Amygdala (tissue), 56 donors: ENCODE data around the gene GARIN5A.

Source experiments
- DNase-seq, 56 donors: peaks; one replicate each; lab custom pipeline; 2025; lab: John Stamatoyannopoulos, UW

The GARIN5A gene

DNA sequence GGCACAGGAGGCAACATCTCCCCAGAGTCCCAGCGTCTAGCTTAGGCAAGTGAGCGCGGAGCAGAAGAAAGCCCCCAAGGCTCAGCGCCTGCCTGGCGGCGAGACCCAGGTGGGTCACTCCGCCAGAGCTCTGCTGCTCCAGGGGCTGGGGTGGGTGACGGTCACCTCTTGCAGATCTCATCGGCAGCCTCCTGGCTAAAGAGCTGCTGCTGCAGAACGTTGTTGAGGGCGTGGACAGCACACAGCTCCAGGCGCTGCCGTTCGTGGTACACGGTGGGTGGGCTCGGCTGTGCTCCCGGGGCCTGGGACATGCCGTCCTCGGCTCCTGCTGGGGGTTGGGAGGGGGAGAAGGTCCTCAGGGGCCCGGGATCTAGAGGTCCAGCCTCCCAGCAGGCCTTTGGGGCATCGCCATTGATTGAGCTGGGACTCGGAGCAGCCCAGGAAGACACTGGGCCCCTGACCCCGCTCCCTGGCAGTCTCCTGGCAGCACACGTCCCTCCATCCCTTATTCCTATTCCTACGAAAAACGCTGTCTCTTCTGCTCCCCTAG lies 33.5 kb upstream of the GARIN5A start:
- peak in 11 of 56 donors; percentile 21 to 67 (median 39) for DNase-seq

DNA sequence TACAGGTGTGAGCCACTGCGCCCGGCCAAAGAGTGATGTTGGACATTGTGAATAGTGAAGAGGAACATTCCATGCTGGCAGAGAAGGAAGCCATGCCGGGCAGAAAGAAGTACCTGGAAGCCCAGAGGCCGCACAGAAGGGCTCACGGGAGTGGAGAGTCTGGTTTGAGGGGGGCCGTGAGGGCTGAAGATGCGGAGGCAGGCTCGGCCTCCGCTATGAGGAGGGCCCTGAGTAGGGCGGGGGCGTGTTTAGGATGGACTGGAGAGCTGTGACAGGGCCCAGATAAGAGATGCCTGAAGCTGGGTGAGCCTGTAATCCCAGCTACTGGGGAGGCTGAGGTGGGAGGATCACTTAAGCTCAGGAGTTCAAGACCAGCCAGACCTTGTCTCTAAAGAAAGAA lies 32.7 kb upstream of the GARIN5A start:
- DNase-seq: no peak

DNA sequence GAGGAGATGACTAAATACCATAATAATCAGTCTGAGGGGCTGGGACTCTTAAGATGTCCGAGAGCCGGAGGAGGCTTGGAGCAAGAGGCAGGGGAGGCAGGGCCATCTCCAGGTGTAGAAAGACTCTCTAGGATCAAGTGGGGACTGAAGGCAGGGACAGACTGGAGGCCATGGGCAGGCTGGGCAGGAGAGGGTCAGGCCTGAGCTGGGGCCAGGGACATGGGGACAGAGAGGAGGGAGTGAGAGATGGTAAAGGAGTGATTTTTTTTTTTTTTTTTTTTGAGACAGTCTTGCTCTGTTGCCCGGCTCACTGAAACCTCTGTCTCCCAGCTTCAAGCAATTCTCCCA lies 32.2 kb upstream of the GARIN5A start:
- DNase-seq: no peak

- DNase-seq: no peak
Observed at GRCh38 chr19:50507376-50507775, 30.7 kb upstream of the GARIN5A start.

- DNase-seq: no peak
Observed at GRCh38 chr19:50506700-50507099, 30.1 kb upstream of the GARIN5A start.

DNA sequence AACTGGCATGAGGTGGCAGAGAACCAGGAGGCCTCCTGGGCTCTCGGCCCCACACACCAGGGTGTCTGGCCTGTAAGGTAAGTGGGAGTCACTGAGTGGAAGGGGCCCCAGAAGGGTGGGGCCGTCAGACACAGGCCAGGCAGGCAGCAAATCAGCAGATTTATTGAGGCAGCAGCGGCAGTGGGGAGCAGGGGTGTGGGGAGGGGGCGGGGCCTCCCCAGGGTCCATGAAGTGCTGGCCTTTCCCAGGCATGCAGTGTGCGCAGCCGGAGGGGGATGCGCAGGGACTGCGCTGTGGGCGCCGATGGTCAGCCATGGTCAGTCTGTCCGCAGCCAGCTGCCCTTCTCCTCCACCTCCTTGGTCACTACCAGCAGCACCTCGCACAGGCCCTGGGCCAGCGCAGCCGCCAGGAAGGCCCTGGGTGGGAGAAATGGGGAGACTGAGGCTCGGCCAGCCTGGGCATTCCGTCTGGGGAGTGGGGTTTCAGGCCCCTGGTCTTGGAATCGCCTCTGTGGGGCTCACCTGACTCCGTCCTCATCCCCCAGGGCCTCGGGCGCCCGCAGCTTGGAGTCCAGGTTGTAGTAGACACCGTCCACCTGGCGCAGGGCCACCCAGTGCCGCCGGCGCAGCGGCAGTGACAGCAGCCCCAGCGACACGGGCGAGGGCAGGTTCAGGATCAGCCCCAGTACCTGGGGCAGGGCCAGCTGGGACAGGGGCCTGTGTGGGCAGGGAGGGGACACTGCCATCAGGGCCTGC lies 29.4 kb upstream of the GARIN5A start:
- DNase-seq: no peak

DNA sequence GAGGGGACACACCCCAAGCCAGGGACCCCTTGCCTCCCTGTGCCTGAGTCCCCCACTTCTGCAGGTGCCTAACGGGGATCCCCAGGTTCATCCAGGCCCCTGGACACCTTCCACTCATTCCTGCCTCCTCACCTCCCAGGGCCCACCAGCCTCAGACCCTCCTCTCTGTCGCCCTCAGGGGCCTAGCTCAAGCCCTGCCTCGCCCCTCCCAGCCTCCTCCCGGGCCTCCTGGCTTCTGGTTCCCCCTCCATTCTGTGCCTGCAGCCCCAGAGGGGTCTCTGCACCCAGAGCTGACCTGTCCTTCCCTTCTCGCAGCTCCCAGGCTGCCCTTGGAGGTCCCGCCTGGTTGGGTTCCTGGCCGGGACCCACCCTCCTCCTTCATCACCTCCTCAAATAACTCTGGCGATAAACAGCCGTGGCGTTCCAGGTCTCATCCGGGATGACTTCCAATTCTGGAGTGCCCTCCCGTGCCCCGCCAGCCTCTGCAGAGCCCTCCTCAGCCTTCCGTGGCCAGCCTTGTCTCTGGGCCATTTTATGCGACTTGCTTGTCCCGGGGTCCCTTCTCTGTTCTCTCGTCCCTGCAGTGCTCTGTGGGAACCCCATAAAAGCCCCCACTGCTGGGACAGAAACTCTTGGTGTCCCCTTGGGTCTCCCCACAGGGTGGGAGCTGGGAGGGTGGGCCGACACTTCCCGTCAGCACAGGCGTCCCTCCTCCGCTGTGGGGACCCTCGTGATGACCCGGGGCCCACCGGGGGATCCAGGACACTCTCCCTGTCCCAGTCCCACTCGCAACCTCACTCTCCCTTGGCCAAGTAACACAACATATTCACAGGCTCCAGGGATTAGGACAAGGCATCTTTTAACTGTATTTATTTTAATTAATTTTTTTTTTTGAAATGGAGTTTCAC lies 25.2 kb upstream of the GARIN5A start:
- no peak for DNase-seq

DNA sequence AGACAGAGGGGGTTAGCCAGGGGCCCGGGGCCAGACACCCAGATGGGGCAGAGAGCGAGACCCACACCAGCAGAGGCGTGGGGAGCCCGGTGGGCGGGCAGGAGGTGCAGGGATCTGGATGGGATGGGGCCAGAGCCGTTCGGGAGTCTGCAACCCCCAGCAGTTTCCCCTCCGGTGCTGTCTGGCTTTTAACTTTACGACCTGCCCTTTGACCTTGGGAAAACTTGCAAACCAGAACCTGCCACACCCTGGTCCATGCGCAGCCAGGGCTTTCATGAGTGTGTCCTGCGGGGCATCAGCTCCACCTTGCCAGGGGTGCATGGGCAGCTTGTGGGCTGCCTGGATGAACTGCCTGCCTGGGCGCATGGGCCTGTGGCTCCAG lies 24.5 kb upstream of the GARIN5A start:
- no peak for DNase-seq

- peak in 1 of 56 donors; percentile 72 for DNase-seq
Observed at GRCh38 chr19:50500753-50501151, 24.1 kb upstream of the GARIN5A start.

DNA sequence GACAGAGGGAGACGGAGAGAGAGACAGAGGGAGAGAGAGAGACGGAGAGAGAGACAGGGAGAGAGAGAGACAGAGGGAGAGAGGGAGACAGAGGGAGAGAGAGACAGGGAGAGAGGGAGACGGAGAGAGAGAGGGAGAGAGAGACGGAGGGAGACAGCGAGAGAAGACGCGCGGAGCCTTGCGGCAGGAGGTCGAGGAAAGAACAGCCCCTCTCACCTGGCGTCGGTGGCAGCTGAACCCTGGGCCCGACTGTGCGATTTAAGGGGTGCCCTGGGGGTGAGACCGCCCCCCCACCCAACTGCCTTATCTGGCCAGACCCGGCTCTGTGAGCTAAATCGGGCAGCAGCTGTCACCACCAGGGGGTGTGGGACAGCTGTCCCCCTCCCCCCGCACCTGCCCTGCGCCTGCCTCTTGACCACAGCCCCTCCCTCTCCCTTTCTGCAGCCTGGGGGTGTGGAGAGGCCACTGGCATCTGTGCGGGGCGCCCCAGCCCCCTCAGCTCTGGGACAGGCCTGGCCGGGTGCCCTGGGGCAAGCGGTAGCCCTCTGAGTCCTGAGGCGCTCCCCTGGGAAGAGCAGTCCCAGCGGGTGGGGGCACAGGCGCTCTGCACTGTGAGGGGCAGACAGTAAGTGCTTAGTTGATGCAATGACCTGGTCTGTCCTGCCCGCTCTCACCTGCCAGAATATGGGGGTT lies 23.6 kb upstream of the GARIN5A start:
- DNase-seq: peak in 29 of 56 donors; percentile 16 to 72 (median 43)

DNA sequence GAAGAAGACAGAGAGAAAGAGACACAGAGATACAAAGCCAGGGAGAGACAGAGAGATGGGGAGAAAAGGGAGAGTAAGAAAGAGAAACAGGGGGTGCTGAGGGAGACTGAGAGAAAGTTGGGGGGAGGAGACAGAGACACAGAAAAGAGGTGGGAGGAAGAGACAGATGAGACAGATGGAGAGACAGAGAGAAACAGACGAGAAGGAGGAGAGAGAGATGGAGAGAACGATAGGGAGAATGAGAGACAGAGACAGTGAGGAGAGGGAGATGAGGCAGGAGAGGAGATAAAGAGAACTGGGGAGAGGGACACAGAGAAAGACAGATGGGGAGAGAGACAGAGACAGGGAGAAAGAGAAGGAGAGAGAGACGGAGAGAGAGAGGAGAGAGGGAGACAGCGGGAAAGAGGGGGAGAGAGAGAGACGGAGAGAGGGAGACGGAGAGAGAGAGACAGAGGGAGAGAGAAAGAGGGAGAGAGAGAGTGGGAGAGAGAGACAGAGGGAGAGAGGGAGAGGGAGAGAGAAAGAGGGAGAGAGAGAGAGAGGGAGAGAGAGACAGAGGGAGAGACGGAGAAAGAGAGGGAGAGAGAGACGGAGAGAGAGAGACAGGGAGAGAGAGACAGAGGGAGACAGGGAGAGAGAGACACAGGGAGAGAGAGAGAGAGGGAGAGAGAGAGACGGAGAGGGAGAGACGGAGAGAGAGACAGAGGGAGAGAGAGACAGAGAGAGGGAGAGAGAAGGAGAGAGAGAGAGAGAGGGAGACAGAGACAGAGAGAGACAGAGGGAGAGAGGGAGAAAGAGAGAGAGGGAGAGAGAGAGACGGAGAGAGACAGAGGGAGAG lies 21.8 kb upstream of the GARIN5A start:
- no peak for DNase-seq

- DNase-seq: no peak
Observed at GRCh38 chr19:50497022-50497405, 20.4 kb upstream of the GARIN5A start.

- peak in 55 of 56 donors; percentile 41 to 97 (median 90) for DNase-seq
Observed at GRCh38 chr19:50496189-50497021, 19.8 kb upstream of the GARIN5A start.

GRCh38 chr19:50495020-50495531 lies 18.4 kb upstream of the GARIN5A start:
- DNase-seq: no peak

DNA sequence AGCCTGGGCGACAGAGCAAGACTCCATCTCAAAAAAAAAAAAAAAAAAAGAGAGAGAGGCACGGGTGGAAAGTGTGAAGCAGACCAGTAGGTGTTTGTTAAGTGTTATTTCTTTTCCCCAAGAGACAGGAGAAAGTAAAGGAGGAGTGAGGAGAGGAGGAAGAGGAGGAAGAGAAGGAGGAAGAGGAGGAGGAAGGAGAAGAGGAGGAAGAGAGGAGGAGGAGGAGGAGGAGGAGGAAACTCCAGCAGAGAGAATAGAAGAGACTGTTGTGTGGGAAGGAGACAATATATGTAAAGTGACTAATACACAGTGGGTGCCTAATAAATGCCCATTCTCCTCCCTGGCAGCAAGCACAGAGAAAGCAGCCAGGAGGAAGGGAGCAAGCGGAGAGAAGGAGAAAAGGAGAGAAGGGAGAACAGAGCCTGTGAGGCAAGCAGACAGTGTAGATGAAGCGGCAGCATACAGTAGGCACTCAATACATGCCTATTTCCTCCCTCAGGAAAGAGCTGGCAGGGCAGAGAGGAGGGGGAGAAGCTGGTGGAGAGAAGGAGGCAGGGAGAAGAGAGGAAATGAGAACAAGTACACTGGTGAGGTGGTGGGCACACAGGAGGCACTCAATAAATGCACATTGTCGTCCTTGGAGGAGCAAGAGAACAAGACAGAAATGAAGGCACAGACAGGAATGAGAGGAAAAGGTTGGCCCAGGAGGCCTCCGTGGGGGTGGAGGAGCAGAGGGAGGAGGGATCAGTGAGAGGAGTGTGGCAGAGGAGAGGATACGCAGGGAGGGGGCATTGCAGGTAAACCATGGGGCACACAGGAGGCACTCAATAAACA lies 17.8 kb upstream of the GARIN5A start:
- DNase-seq: no peak

DNA sequence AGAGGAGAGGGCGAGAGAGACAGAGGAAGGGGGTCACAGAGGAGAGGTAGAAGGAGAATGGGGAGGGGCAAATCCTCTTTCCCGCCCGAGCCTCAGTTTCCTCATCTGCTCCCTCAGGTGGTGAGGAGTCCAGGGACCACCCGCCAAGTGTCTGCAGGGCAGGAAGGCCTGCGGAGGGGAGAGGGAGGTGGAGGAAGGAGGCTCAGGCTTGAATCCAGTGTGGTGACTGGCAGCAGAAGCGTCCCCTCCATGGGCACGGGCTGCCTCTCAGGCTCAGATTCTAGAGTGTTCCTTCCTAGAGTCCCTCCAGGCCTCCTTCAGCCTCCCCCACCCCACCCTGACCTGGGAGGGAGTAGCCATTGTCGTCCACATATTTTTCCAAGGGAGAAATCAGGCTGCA lies 16.5 kb upstream of the GARIN5A start:
- DNase-seq: no peak

- peak in 4 of 56 donors; percentile 7 to 84 (median 20) for DNase-seq
Observed at GRCh38 chr19:50492303-50493052, 15.8 kb upstream of the GARIN5A start.
